GM21529 (cell line): ENCODE measurements around the gene TEKTIP1.
"Not testable (repeated sequence)": the region's sequence is repeated elsewhere in the genome, so short reads cannot be mapped to it uniquely, and the experiment has no call there.

Source experiments
- ATAC-seq: cut with Tn5 transposase; IDR thresholded peaks from one replicate; pipeline ENCODE4 v1.9.1; 2021; ENCODE audit not compliant: unreplicated experiment

Gene TEKTIP1

DNA sequence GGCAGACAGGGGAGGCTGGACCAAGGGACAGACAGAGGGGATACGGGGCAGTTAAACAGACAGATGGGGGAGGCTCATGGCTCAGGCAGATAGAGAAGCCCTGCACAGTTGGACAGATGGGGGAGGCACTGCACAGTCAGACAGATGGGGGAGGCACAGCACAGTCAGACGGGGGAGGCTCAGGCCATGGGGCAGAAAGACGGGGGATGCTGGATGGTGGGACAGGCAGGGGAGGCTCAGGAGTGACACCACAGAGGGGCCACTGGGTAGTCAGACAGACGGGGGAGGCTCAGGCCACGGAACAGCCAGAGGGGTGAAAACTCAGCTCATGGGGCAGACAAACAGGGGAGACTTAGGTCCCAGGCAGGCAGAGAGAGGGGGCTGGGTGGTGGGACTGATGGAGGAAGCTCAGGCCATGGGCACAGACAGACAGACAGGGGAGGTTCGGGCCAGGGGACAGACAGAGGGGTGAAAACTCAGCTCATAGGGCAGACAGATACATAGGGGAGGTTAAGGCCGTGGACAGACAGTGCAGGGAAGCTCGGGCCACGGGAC lies 17.5 kb downstream of the TEKTIP1 start:
- ATAC-seq = no peak

DNA sequence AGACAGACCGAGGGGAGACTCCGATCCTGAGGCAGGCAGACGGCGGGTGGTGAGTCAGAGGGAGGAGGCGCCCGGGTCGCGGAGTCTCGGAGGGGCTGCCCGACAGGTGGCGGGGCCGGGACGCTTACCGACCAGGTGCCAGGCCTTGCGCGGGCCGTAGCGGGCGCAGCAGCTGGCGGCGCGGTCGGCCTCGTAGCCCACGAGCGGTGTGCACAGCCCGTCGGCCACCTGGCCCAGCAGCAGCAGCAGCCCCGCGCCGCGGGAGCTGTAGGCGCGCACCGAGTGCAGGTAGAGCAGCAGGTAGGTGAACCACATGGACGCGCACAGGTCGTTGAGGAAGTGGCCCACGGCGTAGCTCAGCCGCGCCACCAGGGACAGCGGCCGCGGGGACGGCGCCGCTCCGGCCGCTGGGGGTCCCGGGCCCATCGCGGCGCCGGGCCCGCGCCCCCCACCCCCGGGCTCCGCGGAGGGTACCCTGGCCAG lies 18.0 kb downstream of the TEKTIP1 start:
- peak; percentile 21 for ATAC-seq

DNA sequence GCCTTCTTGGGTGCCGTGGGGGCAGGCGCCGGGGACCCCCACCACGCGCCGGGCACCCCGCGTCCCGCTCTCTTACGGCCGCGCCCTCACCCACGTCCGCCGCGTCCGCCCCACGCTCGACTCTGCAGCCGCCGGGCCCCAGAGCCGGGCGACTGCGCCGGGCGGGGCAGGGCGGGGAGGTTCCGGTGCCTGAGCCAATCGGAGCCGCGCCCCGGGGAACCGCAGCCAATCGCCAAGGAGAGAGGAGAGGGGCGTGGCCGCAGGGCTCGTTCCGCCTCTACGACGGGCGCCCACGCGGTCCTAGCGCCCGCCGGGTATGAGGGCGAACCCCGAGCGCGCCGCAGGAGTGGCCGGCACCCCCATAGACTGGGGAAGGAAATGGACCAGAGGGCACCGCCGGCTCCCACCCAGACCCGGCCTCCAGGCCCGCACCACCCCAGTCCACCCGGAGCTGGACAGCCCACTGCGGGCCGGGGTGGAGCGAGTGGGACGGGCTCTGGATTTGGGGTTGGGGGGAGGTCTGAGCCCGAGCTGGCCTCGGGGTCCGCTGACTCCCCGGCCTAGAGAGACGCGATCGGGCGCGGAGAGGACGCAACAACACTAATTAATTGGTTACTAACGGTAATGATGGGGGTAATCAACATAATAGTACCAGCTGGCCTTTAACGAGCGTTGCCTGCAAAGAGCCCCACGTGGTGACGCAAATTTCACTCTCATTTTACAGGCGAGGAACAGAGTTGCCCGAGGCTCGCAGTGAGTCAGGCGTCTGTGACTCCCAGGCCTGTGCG lies 18.7 kb downstream of the TEKTIP1 start, which contains the start of gene MFSD12:
MFSD12 (minus strand) TSS at position 126 of the 788 bp plus-strand sequence. CDS start 183 bp downstream, outside the sequence.
- ATAC-seq = peak; percentile 71

GRCh38 chr19:3563709-3564524 lies 24.9 kb downstream of the TEKTIP1 start:
- ATAC-seq = no peak

DNA sequence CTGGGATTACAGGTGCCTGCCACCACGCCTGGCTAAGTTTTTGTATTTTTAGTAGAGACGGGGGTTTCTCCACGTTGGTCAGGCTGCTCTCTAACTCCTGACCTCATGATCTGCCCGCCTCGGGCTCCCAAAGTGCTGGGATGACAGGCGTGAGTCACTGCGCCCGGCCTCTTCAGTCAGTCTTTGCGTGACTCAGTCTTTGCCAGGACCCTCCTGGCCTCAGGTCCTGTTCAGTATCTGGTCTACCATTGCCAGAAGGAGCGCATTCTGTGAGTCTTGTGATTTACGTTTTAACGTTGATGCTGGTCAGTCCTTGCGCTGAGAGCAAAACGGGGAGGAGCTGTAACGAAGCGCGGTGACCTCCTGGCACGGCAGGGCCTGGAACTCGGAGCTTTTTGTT lies 26.2 kb downstream of the TEKTIP1 start:
- no peak for ATAC-seq

- ATAC-seq = not testable (repeated sequence)
Measured at GRCh38 chr19:3570042-3570441, 31.1 kb downstream of the TEKTIP1 start.

DNA sequence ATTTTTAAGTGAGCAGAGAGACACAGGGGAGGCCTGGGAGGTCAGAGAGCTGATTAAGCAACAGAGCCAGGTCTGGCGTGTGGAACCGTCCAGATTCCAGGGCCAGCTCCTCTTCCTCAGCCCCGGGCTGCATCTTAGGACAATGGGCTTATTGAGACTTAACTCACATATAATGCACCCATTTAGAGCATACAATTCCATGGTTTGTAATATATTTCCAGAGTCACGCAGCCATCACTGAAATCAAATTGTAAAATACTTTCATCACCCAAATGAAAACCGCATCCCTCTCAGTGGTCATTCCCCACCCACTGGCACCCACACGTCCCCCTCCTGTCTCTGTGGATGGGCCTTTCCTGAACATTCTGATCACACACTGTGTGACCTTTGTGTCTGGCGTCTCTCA lies 31.6 kb downstream of the TEKTIP1 start:
- no peak for ATAC-seq

GRCh38 chr19:3572132-3572854 lies 33.3 kb downstream of the TEKTIP1 start:
- peak; percentile 91 for ATAC-seq

- ATAC-seq = no peak
Measured at GRCh38 chr19:3572855-3573161, 33.8 kb downstream of the TEKTIP1 start, which contains the start of gene HMG20B. Gene HMG20B (plus strand): TSS chr19:3572944. CDS start chr19:3573310, 366 bp downstream.

GRCh38 chr19:3573162-3573857 lies 34.3 kb downstream of the TEKTIP1 start:
- peak; percentile 12 for ATAC-seq

GRCh38 chr19:3573858-3574637 lies 35.1 kb downstream of the TEKTIP1 start:
- no peak for ATAC-seq

DNA sequence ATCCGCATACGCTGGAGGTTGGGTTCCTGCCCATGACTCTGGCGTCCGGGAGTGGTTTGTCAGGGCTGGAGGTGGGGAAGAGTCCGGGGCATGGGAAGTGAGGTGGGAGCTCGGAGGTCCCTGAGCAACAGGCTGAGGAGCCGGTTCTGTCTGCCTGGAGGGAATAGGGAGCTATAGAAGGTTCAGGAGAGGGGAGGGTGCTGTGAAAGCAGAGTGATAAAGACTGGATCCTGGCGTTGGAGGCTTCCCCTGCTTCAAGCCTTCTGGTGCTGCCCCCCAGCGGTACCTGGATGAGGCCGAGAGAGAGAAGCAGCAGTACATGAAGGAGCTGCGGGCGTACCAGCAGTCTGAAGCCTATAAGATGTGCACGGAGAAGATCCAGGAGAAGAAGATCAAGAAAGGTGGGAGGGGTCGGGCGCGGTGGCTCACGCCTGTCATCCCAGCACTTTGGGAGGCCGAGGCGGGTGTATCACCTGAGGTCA lies 36.3 kb downstream of the TEKTIP1 start:
- no peak for ATAC-seq

- ATAC-seq = no peak
Measured at GRCh38 chr19:3575949-3576673, 37.1 kb downstream of the TEKTIP1 start.

GRCh38 chr19:3576696-3577443 lies 37.9 kb downstream of the TEKTIP1 start:
- ATAC-seq = no peak

- ATAC-seq = no peak
Measured at GRCh38 chr19:3577723-3578344, 38.9 kb downstream of the TEKTIP1 start.

DNA sequence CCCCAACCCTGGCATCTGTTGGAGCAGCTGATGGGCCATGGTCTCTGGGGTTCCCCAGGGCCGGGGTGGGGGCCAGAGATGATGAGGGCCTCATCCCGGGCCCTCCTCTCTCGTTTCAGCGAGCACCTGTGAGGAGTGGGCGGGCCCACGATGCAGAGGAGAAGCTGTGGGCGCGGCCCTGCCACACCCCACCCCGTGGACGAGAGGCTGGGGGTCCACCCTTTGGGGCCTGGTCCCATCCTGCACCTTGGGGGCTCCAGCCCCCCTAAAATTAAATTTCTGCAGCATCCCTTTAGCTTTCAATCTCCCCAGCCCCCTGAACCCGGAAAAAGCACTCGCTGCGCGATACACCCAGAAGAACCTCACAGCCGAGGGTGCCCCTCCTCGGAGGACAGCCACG lies 39.4 kb downstream of the TEKTIP1 start:
- no peak for ATAC-seq

- ATAC-seq = no peak
Measured at GRCh38 chr19:3580156-3580934, 41.4 kb downstream of the TEKTIP1 start.
